HG03103 (cell line): ENCODE results near the gene MCC.

ENCODE experiments used
- ATAC-seq: cut with Tn5 transposase; IDR thresholded peaks from one replicate; pipeline ENCODE4 v1.9.1; 2021; ENCODE audit warnings: low read depth; ENCODE audit not compliant: unreplicated experiment

Gene MCC

DNA sequence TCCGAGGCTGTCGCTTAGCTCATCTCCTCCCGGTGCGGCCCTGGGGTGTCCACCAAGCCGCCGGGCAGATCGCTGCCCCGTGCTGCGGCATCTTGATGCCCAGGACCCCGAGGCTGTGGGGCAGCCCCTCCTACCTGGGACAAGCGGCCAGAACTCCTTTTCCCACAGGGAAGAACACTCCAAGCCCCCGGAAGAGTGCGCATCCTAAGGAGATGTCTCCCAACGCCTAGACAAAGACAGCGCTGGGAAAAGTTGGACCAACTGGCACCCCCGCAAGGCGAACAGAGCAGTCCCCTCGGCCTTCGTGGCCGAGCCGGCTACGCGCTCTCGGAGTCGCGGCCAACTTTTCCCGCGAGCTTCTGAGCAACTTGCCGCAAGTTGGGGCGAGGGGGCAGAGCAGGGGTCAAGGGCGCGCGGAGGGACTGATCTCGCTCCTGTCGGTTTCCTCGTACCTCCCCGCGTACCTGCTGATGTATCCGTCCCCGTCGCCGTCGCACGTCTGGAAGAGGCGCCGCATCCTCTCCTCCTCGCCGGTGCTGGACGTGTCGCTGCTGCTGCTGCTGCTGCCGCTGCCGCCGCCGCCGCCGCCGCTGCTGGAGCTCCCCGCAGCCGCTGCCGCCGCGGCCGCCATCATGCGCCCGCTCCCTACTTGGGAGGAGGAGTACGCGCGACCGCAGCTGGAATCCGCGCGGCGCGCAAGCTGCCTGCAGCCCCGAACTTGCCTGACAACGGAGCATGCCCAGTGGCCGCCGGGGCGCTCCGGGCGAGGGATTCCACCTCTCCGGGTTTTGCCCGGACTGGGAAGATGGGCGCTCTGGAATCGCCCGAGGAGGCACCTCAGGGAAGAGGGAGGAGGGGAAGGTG is at the start of gene MCC:
Gene MCC, minus strand, starts transcription at position 673 of the 864 bp plus-strand sequence.
- no peak for ATAC-seq

GRCh38 chr5:113531481-113532159 is 43.4 kb upstream of the MCC start:
- ATAC-seq = no peak

- ATAC-seq = no peak
Measured at GRCh38 chr5:113527746-113528145, 39.5 kb upstream of the MCC start.

DNA sequence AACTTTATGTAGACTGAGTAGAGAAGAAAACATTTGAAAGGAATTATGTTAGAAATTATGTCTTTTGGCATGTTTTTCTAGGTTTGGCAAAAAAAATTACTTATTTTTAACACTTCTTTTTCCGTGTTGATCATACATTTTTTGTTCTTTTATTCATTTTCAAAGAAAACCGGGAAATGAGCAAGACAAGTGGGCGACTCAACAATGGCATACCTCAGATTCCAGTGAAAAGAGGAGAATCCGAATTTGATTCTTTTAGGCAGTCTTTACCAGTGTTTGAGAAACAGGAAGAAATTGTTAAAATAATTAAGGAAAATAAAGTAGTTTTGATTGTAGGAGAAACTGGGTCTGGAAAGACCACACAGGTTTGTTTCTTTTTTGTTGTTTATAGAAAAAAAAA is 38.2 kb upstream of the MCC start:
- ATAC-seq = no peak

DNA sequence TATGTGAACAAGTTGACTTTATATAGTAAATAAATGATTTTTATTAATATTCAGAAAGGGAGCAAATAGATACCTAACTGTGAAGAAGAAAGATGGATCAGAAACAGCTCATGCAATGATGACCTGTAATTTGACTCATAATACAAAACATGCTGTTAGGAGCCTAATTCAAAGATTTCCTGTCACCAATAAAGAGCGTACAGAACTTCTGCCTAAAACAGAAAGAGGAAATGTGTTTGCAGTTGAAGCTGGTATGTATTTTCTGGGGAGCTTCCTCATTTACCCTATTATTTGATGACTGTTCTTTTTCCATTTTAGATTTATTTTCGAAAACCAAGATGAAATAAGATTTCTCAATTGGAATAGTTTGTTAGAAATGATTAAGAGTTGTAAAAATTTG is 36.7 kb upstream of the MCC start:
- ATAC-seq = peak; percentile 67

- ATAC-seq = no peak
Measured at GRCh38 chr5:113523168-113523567, 34.9 kb upstream of the MCC start.

- no peak for ATAC-seq
Measured at GRCh38 chr5:113520899-113521298, 32.6 kb upstream of the MCC start.

- ATAC-seq = peak; percentile 71
Measured at GRCh38 chr5:113520429-113520828, 32.2 kb upstream of the MCC start.

DNA sequence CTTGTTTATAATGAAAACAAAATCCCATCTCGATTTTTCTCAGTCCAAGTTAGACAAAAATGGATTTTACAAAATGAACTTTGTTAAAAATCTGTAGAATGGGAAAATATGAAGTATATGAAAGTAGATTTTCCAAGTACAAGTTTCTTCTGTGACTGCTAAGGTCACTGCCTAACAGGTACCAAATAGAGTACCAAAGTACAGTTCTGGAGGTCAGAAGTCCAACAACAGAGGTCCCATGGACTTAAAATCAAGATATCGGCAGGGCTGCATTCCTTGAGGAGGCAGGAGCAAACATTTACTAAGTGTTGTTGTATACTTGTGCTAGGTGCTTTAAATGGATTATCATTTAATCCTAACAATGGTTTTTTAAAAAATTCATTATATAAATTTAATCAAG is 31.2 kb upstream of the MCC start:
- no peak for ATAC-seq

- ATAC-seq = no peak
Measured at GRCh38 chr5:113518884-113519283, 30.6 kb upstream of the MCC start.

GRCh38 chr5:113514289-113514635 is 26.0 kb upstream of the MCC start:
- no peak for ATAC-seq

DNA sequence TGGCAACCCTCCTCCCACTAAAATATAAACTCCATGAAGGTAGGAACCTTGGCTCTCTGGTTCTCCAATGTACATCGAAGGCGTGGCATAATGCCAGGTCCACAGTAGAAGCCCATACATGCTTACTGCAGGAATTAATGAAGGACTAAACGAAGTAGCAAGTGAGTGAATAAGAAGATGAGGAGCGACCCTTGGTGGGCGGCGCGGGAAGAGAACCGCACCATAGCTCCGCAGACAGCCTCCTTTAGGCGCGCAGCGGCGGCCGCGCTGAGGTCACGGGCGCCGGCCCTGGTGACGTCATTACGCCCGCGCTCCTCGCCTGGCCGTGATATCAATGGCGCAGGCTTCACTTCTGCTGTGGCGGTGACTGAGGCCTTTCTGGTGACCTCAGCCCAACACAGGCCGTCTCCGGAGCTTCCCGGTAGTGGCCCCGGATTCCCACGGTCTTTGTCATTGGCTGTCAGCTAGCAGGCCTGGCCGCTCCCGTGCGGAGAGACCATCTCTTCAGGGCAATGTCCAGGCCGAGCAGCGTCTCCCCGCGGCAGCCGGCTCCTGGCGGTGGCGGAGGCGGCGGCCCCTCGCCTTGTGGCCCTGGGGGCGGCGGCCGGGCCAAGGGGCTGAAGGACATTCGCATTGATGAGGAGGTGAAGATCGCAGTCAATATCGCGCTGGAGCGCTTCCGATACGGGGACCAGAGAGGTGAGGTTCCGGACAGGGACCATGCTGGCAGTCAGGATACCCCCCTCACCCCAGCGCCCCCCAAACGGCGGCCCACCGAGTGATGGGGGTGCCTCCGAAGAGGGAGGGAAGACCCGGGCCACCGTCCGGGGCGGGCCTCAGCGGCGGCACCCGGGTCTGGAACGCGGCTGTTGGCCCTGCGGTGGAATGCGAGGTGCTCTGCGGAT is 25.4 kb upstream of the MCC start, which contains the start of gene YTHDC2:
Gene YTHDC2, plus strand, starts transcription at position 311 of the 905 bp plus-strand sequence. Its CDS starts 202 bp downstream, at position 513.
- peak; percentile 94 for ATAC-seq

- no peak for ATAC-seq
Measured at GRCh38 chr5:113512341-113512740, 24.1 kb upstream of the MCC start.

GRCh38 chr5:113510836-113511451 is 22.7 kb upstream of the MCC start:
- peak; percentile 23 for ATAC-seq

- ATAC-seq = no peak
Measured at GRCh38 chr5:113508756-113509155, 20.5 kb upstream of the MCC start.

- ATAC-seq = no peak
Measured at GRCh38 chr5:113507601-113508000, 19.3 kb upstream of the MCC start.

GRCh38 chr5:113505181-113505580 is 16.9 kb upstream of the MCC start:
- no peak for ATAC-seq

GRCh38 chr5:113503146-113503545 is 14.9 kb upstream of the MCC start:
- no peak for ATAC-seq

GRCh38 chr5:113502073-113502472 is 13.8 kb upstream of the MCC start:
- no peak for ATAC-seq

DNA sequence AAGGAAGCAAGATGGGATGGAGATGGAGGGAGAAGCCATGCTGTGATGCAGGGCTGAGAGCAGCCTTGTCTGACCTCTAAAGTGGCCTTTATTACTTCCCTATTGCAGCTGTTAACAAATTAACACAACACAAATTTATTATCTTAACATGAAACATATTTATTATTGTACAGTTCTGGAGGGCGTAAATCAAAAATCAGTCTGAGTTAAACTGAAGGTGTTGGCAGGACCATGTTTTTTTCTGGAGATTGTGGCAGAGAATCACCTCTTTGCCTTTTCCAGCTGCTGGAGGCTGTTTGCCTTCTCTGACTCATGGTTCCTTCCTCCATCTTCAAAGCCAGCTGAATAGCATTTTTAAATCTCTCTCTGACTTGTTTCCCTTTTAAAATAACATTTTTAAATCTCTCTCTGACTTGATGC is 7.2 kb upstream of the MCC start:
- no peak for ATAC-seq
